Glutamatergic neuron (in vitro differentiated cells): ENCODE results near the gene KCNMA1. TPM values are rescaled to one million over a fixed set of nuclear protein-coding genes. Genes with fewer than 3 reads are reported as not detected.

Source experiments
- DNase-seq: peaks from one replicate; pipeline ENCODE4 v3.0.0; 2022
- H3K27ac Mint-ChIP-seq: one replicate; pipeline ENCODE4 v1.8.0; 2020; ENCODE audit warnings: mild to moderate bottlenecking, mixed read lengths, inconsistent platforms; ENCODE audit not compliant: unreplicated experiment
- H3K27me3 Mint-ChIP-seq: one replicate; pipeline ENCODE4 v1.8.0; 2020; ENCODE audit warnings: mild to moderate bottlenecking, moderate library complexity, mixed read lengths, inconsistent platforms; ENCODE audit not compliant: unreplicated experiment
- H3K36me3 Mint-ChIP-seq: one replicate; pipeline ENCODE4 v1.8.0; 2020; ENCODE audit warnings: mild to moderate bottlenecking, mixed read lengths, inconsistent platforms; ENCODE audit not compliant: unreplicated experiment
- H3K4me1 Mint-ChIP-seq: one replicate; pipeline ENCODE4 v1.8.0; 2020; ENCODE audit warnings: mild to moderate bottlenecking, low read depth, mixed read lengths, inconsistent platforms; ENCODE audit not compliant: unreplicated experiment
- H3K4me3 Mint-ChIP-seq: one replicate; pipeline ENCODE4 v1.8.0; 2020; ENCODE audit warnings: mild to moderate bottlenecking, mixed read lengths, inconsistent platforms; ENCODE audit not compliant: unreplicated experiment
- H3K9me3 Mint-ChIP-seq: one replicate; pipeline ENCODE4 v1.8.0; 2020; ENCODE audit warnings: mild to moderate bottlenecking, moderate library complexity, mixed read lengths, inconsistent platforms; ENCODE audit not compliant: unreplicated experiment
- CTCF ChIP-seq: fragments of 200-600 bp; sonication (generic); IDR thresholded peaks from one replicate; pipeline ENCODE4 v1.5.0; 2021; ENCODE audit not compliant: partially characterized antibody, unreplicated experiment
- total RNA-seq: library from RNA; stranded (reverse); fragmentation: NEBNext Ultra II Directional; extraction: Animal tissue kit (Norgen Biotek cat#: 25700); gene quantifications from one replicate; pipeline ENCODE4 v1.2.1, GENCODE V29; 2021; ENCODE audit not compliant: unreplicated experiment

KCNMA1 gene
- total RNA-seq, 1 donor from 2014 or later: 3.2 TPM

GRCh38 chr10:77649333-77650331 is 12.0 kb upstream of the KCNMA1 start:
- no peak overlapping the region for H3K4me3 Mint-ChIP-seq
- no peak for DNase-seq
- H3K4me1 Mint-ChIP-seq: no peaks in the 10 kb centered on the region
- peaks cover 14% of the 10 kb centered on the region for H3K36me3 Mint-ChIP-seq
- peaks cover 1% of the 10 kb centered on the region for H3K27me3 Mint-ChIP-seq
- H3K27ac Mint-ChIP-seq: no peak overlapping the region
- no peaks in the 10 kb centered on the region for H3K9me3 Mint-ChIP-seq
- no peak for TF ChIP-seq CTCF

GRCh38 chr10:77648472-77648871 is 10.9 kb upstream of the KCNMA1 start:
- Mint-ChIP-seq H3K4me3 (no peak overlapping the region), H3K36me3 (peaks cover 13% of the 10 kb centered on the region), H3K9me3 (no peaks in the 10 kb centered on the region), H3K27ac (no peak overlapping the region), H3K4me1 (no peaks in the 10 kb centered on the region), H3K27me3 (peaks cover 1% of the 10 kb centered on the region)
- DNase-seq: no peak
- TF ChIP-seq CTCF: no peak

GRCh38 chr10:77647543-77648293 is 10.1 kb upstream of the KCNMA1 start:
- peaks cover 1% of the 10 kb centered on the region for H3K27me3 Mint-ChIP-seq
- H3K4me1 Mint-ChIP-seq: no peaks in the 10 kb centered on the region
- no peaks in the 10 kb centered on the region for H3K9me3 Mint-ChIP-seq
- TF ChIP-seq CTCF: no peak
- no peak for DNase-seq
- H3K4me3 Mint-ChIP-seq: no peak overlapping the region
- H3K27ac Mint-ChIP-seq: no peak overlapping the region
- H3K36me3 Mint-ChIP-seq: peaks cover 7% of the 10 kb centered on the region

- no peaks in the 10 kb centered on the region for H3K4me1 Mint-ChIP-seq
- H3K36me3 Mint-ChIP-seq: peaks cover 7% of the 10 kb centered on the region
- H3K27ac Mint-ChIP-seq: no peak overlapping the region
- TF ChIP-seq CTCF: no peak
- no peak for DNase-seq
- no peak overlapping the region for H3K4me3 Mint-ChIP-seq
- no peaks in the 10 kb centered on the region for H3K9me3 Mint-ChIP-seq
- H3K27me3 Mint-ChIP-seq: no peaks in the 10 kb centered on the region
Observed at GRCh38 chr10:77644557-77645243, 7.1 kb upstream of the KCNMA1 start.
